ENCODE data around the gene NDUFS8. TPM values are rescaled to one million over a fixed set of nuclear protein-coding genes. Genes with fewer than 3 reads are reported as not detected.
A peak's percentile ranks its signal among the peaks of the same experiment; 100 is the strongest.

NDUFS8 gene
- total RNA-seq, 1 experiment from 2014 or later = 214 TPM

- H2AFZ ChIP-seq (ENCODE audit: low read length) = no peak overlapping the region
- H4K20me1 ChIP-seq (ENCODE audit: control insufficient read depth, insufficient read depth, insufficient read length) = no peaks in the 10 kb centered on the region
- H3K4me1 ChIP-seq (ENCODE audit: insufficient read depth, low read length) = no peaks in the 10 kb centered on the region; the same call in 1 of the 2 replicates
- H3K14ac ChIP-seq (ENCODE audit: insufficient read depth, low read length) = no peak overlapping the region
- no peaks in the 10 kb centered on the region for H3K27me3 ChIP-seq (ENCODE audit: insufficient read depth, low read length)
- H3K9ac ChIP-seq (ENCODE audit: extremely low read depth, insufficient read length, low read length) = no peak overlapping the region
- H3K27ac Mint-ChIP-seq = no peak overlapping the region
- H4K5ac ChIP-seq (ENCODE audit: insufficient read length, low read depth, low read length) = no peak overlapping the region
- no peaks in the 10 kb centered on the region for H3K23me2 ChIP-seq (ENCODE audit: insufficient read length, low read depth, low read length, poor library complexity, severe bottlenecking)
- H3K9me3 ChIP-seq (ENCODE audit: control insufficient read depth, low read depth, low read length) = no peaks in the 10 kb centered on the region
- no peak overlapping the region for H2BK15ac ChIP-seq (ENCODE audit: low read depth, low read length)
- H3K56ac ChIP-seq (ENCODE audit: insufficient read length, low read depth, low read length) = no peak overlapping the region
- H4K8ac ChIP-seq (replicated peaks; ENCODE audit: insufficient read length, low read depth, low read length) = no peak overlapping the region
- peaks cover 0 to 6% (median 4%) of the 10 kb centered on the region in 3 experiments; a peak in 3 of 7 replicates for H3K36me3 Mint-ChIP-seq (ENCODE audit: insufficient read depth in 1 of 3, low read depth in 3 of 3)
- DNase-seq = no peak
- peaks cover 17% of the 10 kb centered on the region in 2 experiments for H3K4me1 Mint-ChIP-seq
- H2BK5ac ChIP-seq (ENCODE audit: insufficient read length, low read length) = no peak overlapping the region
- no peak overlapping the region for H3K4me2 ChIP-seq (ENCODE audit: insufficient read depth, insufficient read length, low read length)
- TF ChIP-seq CTCF (conservative IDR thresholded peaks at IDR 0.05) = no peak
- H3K27me3 Mint-ChIP-seq (ENCODE audit: low read depth) = peaks cover 10% of the 10 kb centered on the region
- no peak overlapping the region for H3K4ac ChIP-seq (ENCODE audit: low read depth, low read length)
- no CpG with 5 or more reads among the region's 13 CpGs for WGBS (ENCODE audit: extremely low coverage, insufficient read length, low lambda C conversion rate)
- H3K23ac ChIP-seq (ENCODE audit: insufficient read length, low read depth, low read length) = no peak overlapping the region
- H3K18ac ChIP-seq (ENCODE audit: insufficient read length, low read depth, low read length) = no peak overlapping the region
- H2AK5ac ChIP-seq (ENCODE audit: insufficient read length, low read length) = no peak overlapping the region
- no peak overlapping the region for H3K27ac ChIP-seq (ENCODE audit: insufficient read length, low read depth, low read length)
- H2BK12ac ChIP-seq (ENCODE audit: insufficient read length, low read depth, low read length) = no peak overlapping the region
- no peaks in the 10 kb centered on the region for H3K79me1 ChIP-seq (ENCODE audit: insufficient read depth, low read depth, low read length, poor library complexity, severe bottlenecking)
- H3K9me3 Mint-ChIP-seq = no peaks in the 10 kb centered on the region
- H2BK20ac ChIP-seq (ENCODE audit: low read depth, low read length, poor library complexity, severe bottlenecking) = no peak overlapping the region
- H3T11ph ChIP-seq (ENCODE audit: low read length) = no peak overlapping the region
- H3K79me2 ChIP-seq (ENCODE audit: insufficient read depth, low read length) = no peaks in the 10 kb centered on the region
- no peak overlapping the region for H4K91ac ChIP-seq (ENCODE audit: insufficient read length, low read depth, low read length)
- no peak overlapping the region for H2BK120ac ChIP-seq (ENCODE audit: low read depth, low read length, poor library complexity, severe bottlenecking)
- peak overlapping the region in 1 of 2 experiments; percentile 57; a peak in 1 of 5 replicates for H3K4me3 Mint-ChIP-seq
These were observed 34.4 kb upstream of the NDUFS8 start for GRCh38 chr11:67996051-67996450.
